HL-60/S4 treated with retinoic acid at 250 ng/mL for 4 days and 3 days (cell line): ENCODE results near the gene CMC2.

Experiments used
- in situ Hi-C: fragments of 300-500 bp; cut with MboI; formaldehyde crosslinking; loops from 2 replicates; pipeline ENCODE4 v1.7.0; 2022; ENCODE audit warnings: low sequenced_read_pairs

Gene CMC2

DNA sequence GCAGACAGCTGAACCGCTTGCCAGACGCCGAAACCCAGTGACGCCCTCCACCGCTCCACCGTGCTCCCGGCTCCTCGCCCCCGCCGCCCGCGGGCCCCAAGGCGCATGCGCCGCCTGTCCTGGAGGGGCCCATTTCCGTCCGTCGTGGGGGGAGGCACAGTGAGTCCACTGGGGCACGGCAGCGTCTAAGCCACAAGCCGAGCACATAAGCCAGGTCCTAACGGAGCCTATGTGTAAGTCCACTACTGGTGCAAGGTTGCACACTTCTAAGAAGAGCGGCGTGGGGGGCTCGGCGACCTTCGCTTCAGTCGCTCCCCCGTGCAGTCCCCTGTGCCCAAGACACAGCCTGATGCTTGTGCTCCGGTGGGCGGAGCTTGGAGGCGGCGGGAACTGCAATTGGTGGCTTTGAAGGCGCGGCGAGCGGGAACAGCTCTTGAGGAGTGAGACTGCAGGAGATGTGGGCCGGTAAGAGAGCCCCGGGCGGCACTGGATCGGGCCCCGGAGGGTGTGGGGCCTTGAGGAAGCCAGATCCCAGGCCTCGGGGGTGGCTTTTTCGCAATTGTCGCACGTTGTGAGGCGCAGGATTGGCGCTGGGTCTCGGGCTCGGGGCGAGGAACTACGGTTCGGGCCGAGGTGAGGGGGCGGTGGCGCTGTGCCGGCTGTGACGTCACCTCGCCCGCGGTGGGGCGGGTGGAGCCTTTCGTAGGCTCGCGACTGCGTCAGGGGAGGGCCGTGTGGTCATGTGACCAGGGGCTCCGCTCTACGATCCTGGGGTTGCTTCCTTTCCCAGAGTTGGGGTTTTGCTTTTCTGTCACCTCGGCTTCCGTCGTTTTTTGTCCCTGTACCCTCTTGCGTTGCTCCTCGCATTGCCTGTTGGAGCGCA lies at the start of gene CMC2, which contains the start of gene CENPN:
TSS of gene CMC2 (minus strand) at position 73 of the 883 bp plus-strand sequence. CDS start 9,491 bp downstream, outside the sequence.
TSS of gene CENPN (plus strand) at position 402 of the 883 bp plus-strand sequence. CDS start 4,726 bp downstream, outside the sequence.
- in situ Hi-C loops, result loop anchor here (25.0 kb wide), 1 partner anchor 730 kb away; no protein-coding TSS in a partner anchor

DNA sequence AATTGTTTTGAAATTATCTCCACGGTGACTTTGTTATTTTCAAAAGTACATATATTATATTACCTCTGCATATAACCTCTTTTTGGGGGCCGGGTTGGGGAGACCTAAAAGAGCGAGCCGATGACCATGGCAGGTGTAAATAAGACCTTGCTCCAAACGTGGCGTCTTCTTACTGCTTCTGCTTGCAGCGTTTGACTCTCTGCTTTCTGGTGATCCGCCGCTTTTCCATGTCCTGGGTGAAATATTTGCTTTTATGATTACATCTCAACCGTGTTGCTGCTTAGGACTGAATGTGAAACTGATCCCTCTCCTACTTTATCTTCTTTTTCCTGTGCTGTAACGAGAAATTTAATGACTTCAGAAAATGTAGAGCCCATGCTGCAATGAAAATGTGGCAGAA lies 47.1 kb upstream of the CMC2 start:
- in situ Hi-C loops, result no loop called here

DNA sequence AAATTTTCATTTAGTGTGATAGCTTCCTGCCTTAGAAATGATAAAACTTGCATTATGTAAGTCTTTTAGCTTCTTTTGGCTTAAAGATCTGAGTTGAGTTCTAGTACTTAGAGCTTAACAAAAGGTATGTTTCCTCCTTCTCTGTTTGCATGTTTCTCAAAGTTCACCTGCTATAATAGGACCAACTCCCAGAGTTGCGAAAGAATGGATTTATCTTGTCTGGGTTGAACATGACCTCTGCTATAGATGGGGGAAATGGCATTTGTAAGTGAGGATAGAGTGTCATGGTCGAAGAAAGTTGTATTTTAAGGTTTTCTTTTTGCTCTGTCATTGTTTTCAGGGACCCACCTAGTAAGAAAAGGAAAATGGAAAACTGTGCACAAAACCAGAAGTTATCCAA lies 36.1 kb upstream of the CMC2 start:
- in situ Hi-C loops, result no loop called here

DNA sequence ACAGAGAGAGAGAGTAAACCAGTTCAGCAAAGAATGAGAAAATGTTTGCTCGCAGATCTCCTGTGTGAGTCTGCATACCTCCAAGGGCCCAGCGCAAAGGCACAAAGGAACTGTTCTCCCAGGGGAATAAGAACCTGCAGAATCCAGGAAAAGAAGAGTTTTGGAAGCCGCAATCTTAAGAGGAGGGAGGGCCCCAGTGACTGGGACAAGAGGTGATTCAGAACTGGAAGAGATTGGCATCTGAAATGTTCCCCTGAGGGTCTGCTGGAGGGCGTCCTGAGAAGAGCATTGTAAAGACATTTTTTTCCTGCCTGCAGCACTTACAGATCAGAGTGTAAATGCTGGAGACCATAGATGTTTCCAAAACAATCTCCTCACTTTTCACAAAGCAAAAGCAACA lies 35.0 kb upstream of the CMC2 start:
- in situ Hi-C loops, result no loop called here

DNA sequence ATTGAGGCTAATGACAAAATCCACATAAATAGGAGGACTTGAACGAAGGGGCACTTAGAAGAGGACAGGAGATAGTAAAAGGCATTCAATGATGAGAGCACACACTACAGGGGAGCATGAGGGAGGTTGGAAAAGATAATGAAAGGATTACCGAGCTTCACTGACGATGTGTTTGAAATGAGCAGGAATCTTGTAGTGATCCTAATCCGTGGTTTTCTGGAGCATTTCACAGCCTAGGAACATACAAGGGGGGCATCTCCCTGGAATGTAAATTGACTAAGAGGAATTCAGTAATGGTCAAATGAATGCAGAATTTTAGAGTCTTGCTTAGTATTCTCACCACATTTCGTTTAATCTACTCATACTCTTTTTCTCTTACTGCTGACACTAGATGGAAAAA lies 34.2 kb upstream of the CMC2 start:
- in situ Hi-C loops, result no loop called here

DNA sequence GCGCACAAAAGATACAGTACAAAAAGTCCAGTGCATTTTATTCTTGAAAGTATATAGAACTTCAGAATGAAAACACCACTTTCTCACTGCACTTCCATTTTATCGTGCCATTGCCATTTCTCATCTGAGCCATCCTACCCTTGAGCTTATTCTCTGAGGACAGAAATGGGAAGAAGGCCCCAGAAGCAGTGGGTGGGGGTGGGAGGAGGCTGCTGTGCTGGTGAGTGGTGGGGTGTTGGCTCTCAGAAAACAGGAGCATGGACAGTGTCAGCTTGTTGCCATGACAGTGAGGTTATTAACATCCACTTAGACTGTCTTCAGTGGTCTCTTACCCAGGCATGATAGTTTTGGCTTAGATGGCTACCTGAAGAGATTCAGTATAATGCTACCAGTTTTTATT lies 33.4 kb upstream of the CMC2 start:
- in situ Hi-C loops, result no loop called here

DNA sequence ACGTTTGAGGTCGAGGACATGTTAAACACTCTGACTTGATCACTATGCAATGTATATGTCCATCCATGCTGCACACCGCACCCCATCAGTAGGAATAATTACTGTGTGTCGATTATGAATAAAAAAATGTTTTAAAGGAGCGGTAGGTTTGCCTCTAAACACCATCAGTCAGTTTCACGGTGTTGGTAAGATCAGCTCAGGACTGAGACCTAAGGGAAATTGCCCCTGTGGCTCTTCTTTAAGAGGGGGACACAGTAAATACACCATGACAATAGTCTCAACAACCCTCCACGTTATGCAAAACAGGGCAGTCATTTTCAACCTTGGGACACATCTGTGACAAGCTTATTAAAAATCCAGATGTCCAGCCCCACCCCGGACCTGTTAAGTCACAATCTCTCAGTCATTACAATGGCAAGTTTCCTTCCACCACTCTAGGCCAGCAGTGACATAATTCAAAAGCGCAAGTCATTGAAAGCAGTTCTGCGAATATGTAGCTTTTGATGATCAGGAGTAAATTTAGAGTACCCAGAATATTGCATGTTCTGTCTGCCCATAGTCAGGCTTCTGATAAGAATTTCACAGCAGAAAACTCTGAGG lies 30.2 kb upstream of the CMC2 start:
- in situ Hi-C loops, result no loop called here

DNA sequence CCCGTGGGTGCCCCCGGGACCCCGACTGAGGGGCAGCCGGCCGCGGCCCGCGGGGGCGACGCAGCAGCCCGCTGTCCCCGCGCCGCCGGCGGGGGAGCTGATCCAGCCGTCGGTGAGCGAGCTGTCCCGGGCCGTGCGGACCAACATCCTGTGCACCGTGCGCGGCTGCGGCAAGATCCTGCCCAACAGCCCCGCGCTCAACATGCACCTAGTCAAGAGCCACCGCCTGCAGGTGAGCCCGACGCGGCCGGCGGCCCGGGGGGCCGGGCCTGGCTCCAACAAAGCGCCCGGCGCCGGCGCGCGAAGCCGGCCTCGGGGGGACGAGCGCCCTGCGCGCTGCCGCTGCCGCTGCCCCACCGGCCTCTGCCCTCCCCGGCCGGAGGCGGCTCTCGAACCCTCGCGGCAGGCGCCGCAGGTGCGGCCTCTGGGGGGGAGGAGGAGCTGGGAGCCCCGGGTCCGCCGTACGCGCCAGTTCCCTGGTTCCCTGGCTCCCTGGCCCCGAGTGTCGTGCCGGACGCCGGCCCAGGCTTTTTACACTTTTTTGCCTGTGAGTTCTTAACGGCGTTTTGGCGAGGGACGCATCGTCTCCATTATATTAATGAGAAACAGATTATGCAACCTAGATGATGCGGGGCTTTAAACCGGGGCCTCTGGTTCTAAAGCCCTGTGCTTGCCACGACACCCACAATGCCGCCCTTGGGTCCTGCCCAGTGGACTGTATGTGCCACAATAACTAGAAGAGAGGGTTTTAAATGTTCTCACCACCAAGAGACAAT lies 29.5 kb upstream of the CMC2 start:
- in situ Hi-C loops, result no loop called here

DNA sequence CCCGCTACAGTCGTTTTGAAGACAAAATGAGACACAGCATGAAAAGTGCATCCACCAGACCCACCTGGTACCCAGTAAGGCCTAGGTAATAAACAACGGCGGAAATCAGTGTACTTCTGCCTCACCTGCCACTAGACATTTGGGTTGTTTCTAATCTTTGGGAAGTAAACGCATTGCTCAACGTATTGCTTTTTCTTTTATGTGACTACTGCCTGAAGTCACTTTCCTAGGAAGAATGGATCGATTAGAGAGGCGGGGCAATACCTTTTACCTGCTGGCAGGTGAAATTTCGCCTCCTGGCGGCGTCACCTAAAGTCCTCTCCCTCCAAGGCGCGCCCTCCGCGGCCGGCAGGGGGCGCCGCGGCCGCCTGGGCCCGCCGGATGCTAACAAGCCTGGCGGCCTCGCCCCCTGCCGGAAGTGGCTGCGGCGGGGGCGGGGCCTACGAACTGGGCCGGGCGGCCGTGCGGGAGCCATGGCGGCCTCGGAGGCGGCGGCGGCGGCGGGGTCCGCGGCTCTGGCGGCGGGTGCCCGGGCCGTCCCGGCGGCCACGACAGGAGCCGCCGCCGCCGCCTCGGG lies 28.8 kb upstream of the CMC2 start, which contains the start of gene ATMIN:
TSS of gene ATMIN (plus strand) at position 445 of the 577 bp plus-strand sequence. CDS start at position 474, 29 bp downstream.
- in situ Hi-C loops, result no loop called here

DNA sequence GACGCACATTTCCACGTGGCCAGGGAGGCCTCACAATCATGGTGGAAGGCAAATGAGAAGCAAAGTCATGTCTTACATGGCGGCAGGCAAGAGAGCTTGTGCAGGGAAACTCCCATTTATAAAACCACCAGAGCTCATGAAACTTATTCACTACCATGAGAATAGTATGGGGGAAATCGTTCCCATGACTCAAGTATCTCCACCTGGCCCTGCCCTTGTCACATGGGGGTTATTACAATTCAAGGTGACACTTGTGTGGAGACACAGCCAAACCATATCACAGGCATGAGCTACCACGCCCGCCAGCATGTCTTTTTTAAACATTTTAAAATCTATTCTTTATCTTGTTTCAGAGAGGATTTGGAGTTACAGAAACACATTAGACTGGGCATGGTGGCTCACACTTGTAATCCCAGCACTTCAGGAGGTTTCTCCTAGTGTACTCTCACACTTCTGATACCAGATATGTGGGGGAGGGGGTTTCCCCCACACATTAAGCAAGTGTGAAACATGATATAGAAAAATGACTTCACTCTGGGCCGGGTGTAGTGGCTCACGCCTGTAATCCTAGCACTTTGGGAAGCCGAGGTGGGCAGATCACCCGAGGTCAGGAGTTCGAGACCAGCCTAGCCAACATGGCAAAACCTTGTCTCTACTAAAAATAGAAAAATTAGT lies 23.4 kb upstream of the CMC2 start:
- in situ Hi-C loops, result no loop called here

DNA sequence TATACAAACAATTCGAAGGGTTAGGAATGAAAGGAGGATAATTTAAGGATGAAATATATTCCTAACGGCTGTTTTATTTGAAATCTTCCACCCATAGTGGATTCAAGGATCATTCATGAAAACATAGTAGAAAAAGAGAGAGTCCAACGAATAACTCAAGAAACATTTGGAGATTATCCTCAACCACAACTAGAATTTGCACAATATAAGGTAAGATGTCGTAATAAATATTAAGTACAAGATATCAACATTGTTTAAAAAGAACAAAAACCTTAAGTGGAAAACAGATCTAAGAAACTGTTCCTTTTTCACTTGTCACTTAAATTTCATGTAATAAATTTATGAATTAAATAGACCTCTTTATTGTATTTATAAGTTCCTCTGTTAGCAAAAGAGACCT lies 19.7 kb upstream of the CMC2 start:
- in situ Hi-C loops, result no loop called here

DNA sequence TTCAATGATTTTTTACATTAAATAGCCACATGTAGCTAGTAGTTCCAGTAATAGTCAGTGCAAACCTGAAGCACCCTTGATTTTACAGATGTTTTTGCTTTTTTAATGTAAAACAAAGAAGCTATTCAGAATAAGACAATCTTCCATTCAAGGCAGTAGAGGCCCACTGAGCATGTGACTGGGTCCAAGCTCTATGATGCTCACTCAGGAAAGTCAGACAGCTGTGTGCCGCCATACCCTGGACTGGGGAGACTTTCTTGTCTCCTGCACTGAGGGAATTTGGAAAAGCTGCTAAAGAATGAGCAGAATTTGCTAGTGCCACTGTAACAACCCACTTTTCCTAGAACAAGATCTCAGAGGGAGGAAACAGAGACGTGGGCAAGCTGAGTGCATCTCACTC lies 11.8 kb upstream of the CMC2 start:
- in situ Hi-C loops, result loop anchor here (25.0 kb wide), 1 partner anchor 719 kb away; no protein-coding TSS in a partner anchor

DNA sequence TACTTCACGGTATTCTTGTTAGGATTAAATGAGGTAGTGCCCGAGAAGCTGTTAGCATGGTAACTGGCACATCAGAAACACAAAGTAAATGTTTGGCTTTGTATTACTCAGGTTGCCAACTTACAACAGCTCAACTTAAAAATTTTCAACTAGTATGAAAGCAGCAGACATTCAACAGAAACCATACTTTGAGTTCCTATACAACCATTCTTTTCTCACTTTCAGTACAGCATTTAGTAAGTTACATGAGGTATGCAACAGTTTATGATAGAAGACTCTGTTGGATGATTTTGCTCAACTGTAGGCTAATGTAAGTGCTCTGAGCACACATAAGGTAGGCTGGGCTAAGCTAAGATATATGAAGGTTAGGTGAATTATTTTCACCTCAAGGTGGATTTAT lies 8.0 kb upstream of the CMC2 start:
- in situ Hi-C loops, result loop anchor here (25.0 kb wide), 1 partner anchor 723 kb away; no protein-coding TSS in a partner anchor

DNA sequence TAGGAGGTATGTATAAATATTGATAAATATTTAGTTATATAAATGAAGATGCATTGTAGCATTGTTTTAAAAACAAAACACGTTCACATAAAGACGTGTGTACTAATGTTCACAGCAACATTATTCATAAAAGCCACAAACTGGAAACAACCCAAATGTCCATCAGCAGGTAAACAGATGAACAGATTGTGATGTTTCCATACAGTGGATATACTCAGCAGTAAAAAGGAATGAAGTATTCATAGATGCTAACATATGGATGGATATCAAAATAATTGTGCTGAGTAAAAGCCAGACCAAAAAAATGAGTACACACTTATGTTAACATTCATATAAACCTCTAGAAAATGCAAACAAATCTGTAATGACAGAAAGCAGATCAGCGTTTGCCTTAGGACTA lies 6.3 kb upstream of the CMC2 start:
- in situ Hi-C loops, result loop anchor here (25.0 kb wide), 1 partner anchor 724 kb away; no protein-coding TSS in a partner anchor

DNA sequence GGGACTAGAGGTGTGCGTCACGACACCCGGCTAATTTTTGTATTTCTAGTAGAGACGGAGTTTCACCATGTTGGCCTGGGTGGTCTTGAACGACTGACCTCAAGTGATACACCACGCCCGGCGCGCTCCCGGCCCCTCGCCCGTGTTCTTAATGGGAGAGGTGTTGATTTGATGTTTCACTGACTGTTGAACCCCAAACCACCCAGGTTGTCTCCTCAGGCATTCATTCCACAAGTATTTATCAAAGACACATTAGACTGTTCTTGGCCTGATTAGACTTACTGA lies 1.8 kb upstream of the CMC2 start:
- in situ Hi-C loops, result loop anchor here (25.0 kb wide), 1 partner anchor 729 kb away; no protein-coding TSS in a partner anchor

DNA sequence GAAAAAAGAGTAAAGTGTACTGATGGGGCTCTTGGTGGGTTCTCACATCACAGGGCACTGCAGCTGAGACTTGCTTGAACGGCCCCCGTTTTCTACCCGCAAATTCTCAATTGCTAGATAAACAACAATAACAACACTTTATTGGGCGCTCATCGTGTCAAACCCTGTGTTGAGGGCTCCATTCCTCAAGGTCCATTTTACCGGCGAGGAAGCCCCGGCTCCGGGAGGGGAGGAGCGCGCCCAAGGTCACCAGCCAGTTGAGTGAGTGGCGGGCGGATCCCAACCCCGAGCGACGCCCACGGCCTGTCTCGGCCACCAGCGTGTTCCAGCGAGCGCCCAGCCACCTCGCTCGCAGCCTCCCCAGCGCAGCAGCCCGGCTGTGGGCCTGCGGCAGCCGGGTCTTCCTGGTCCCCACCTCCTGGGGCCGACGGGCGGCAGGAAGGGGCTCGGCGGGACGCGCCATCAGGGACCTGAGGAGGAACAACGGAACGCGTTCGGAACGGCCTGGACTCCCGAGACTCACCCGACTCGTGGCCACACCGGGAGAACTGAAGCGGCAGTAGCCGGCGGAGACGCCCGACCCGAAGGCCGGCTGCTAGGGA lies 373 bp downstream of the CMC2 start:
- in situ Hi-C loops, result loop anchor here (25.0 kb wide), 1 partner anchor 731 kb away; no protein-coding TSS in a partner anchor

DNA sequence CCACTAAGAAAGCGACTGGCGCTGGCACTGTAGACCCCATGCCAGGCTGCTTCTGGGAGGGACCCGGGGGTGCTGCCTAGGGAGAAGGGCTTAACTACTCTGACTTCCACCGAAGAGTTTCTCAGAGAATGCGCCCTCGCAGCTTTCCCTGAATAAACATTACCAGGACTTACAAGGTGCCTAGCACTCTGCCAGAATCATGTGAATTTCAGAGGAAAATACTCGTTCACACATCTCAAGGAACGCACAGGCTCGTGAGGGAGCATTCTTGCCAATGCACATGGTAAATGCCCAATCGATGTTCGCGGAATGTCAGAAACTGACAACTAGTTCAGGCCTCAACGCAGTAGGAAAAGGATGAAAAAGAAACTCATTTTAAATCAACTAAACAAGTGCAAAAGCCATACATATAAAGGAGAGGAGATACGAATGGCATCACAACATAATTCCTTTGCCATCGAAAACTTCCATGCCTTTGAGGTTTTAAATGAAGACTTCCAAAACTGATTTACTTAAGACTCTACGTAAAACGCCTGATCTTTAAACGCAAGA lies 999 bp downstream of the CMC2 start:
- in situ Hi-C loops, result loop anchor here (25.0 kb wide), 1 partner anchor 732 kb away; no protein-coding TSS in a partner anchor

DNA sequence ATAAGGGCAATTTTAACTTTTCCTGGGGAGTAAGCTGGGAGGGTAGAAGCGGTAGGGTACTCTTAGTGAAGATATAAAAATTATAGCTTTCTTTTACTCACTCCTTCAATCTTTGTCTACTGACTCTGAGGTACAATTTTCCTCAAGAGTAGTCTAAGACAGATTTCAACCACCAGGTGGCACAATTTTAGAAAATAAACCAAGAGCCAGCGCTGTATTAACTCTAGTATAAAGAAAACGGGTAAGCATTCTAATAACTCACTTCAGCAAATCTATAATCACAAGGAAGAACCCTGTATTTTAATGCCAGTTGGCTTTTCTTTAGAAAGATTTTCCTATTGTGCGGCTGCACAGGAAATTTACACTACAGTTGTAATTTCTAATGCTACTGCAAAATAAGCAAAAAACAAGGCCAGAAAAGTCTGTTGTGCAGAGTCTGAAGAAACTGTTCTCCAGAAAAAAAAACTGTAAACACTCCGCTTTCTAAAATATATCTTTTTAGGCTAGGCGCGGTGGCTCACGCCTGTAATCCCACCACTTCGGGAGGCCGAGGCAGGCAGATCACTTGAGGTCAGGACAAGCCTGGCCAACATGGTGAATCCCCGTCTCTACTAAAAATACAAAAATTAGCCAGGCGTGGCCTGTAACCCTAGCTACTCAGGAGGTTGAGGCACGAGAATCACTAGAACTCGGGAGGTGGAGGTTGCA lies 1.9 kb downstream of the CMC2 start:
- in situ Hi-C loops, result loop anchor here (25.0 kb wide), 1 partner anchor 733 kb away; no protein-coding TSS in a partner anchor
